HCT116 (cell line): ENCODE data around the gene ATG2B. TPM values are rescaled to one million over a fixed set of nuclear protein-coding genes. Genes with fewer than 3 reads are reported as not detected.

Experiments used
- ATAC-seq: fragments of 200-7000 bp; cut with Tn5 transposase; 2 replicates; pipeline ENCODE4 v1.9.1; 2020; ENCODE audit warnings: mild to moderate bottlenecking, moderate library complexity
- BruUV-seq: library from RNA; stranded (reverse); fragments of 400-500 nt; replicated peaks from 2 replicates; lab custom pipeline; 2021; lab: Mats Ljungman, UMichigan
- CTCF ChIA-PET: fragments of 300-600 bp; sonication (Branson Sonifier 250); formaldehyde crosslinking; loops from one replicate; lab custom pipeline; 2021; ENCODE audit warnings: antibody characterized with exemption; lab: Charles Lee
- POLR2A ChIA-PET: fragments of 300-600, 350-600 bp; sonication (Branson Sonifier 250); formaldehyde crosslinking; loops from one replicate; lab custom pipeline; 2021; ENCODE audit warnings: antibody characterized with exemption; lab: Charles Lee
- RAD21 ChIA-PET, 2 experiments: fragments of 300-600 bp; sonication (Branson Sonifier 250); formaldehyde crosslinking; loops; one replicate each; lab custom pipeline; 2023; ENCODE audit warnings: low total read pairs in 2 of 2; ENCODE audit not compliant: uncharacterized antibody in 2 of 2, unreplicated experiment in 2 of 2, low non-redundant PET in 1 of 2; lab: Charles Lee
- DNase-seq: peaks from one replicate; pipeline ENCODE4 v3.0.0-alpha.2; 2010; ENCODE audit warnings: low read depth, low spot score
- H2AFZ ChIP-seq: fragments of 200-600 bp; shearing (Covaris generic), sonication (generic); 2 replicates; pipeline ENCODE4 v1.6.1; 2017; ENCODE audit warnings: low read depth, mixed run types, mixed read lengths, antibody characterized with exemption, low read length; ENCODE audit not compliant: poor library complexity, severe bottlenecking
- H3K27ac ChIP-seq: 2 replicates; pipeline ENCODE4 v1.5.1; 2012; ENCODE audit warnings: low read depth, low read length
- H3K27me3 ChIP-seq: fragments of 200-600 bp; sonication (generic); 2 replicates; pipeline ENCODE4 v1.6.1; 2016; ENCODE audit warnings: mixed run types, low read length, mixed read lengths; ENCODE audit not compliant: insufficient read depth
- H3K36me3 ChIP-seq, 2 experiments: fragments of 200-500 bp in 1 of 2; fragments of 200-600 bp in 1 of 2; sonication (Bioruptor generic) in 1 of 2; sonication (generic) in 1 of 2; 2 replicates each; pipeline versions ENCODE4 v1.5.1 to v1.6.1; 2014 to 2016; ENCODE audit warnings: low read length in 2 of 2, inconsistent platforms in 1 of 2, mixed read lengths in 1 of 2, mixed run types in 1 of 2; ENCODE audit not compliant: insufficient read depth in 2 of 2, control insufficient read depth in 1 of 2
- H3K4me1 ChIP-seq, 2 experiments: fragments of 200-600 bp in 1 of 2; sonication (generic) in 1 of 2; 2 replicates each; pipeline versions ENCODE4 v1.5.1 to v1.6.1; 2012 to 2017; ENCODE audit warnings: low read length in 2 of 2, inconsistent platforms in 1 of 2, mild to moderate bottlenecking in 1 of 2, mixed read lengths in 1 of 2, mixed run types in 1 of 2, moderate library complexity in 1 of 2; ENCODE audit not compliant: insufficient read depth in 2 of 2, control insufficient read depth in 1 of 2
- H3K4me2 ChIP-seq: fragments of 200-600 bp; sonication (generic); 2 replicates; pipeline ENCODE4 v1.6.1; 2017; ENCODE audit warnings: mixed run types, low read length, mixed read lengths
- H3K4me3 ChIP-seq, 2 experiments: fragments of 200-600 bp in 1 of 2; sonication (generic) in 1 of 2; replicated peaks in 1 of 2; 2 replicates each; pipeline ENCODE4 v1.5.1; 2011 to 2016; ENCODE audit warnings: low read length in 2 of 2, control low read depth in 1 of 2, low read depth in 1 of 2, mild to moderate bottlenecking in 1 of 2, mixed read lengths in 1 of 2, mixed run types in 1 of 2
- H3K79me2 ChIP-seq: fragments of 200-600 bp; sonication (generic); 2 replicates; pipeline ENCODE4 v1.6.1; 2017; ENCODE audit warnings: mild to moderate bottlenecking, mixed run types, low read length, moderate library complexity, mixed read lengths; ENCODE audit not compliant: insufficient read depth
- H3K9ac ChIP-seq: fragments of 200-600 bp; sonication (generic); 2 replicates; pipeline ENCODE4 v1.6.1; 2016; ENCODE audit warnings: low read length, mixed read lengths
- H3K9me2 ChIP-seq: fragments of 200-600 bp; sonication (generic), shearing (Covaris generic); 2 replicates; pipeline ENCODE4 v1.6.1; 2017; ENCODE audit warnings: mixed run types, mild to moderate bottlenecking, moderate library complexity; ENCODE audit not compliant: insufficient read depth
- H3K9me3 ChIP-seq, 2 experiments: fragments of 200-500 bp in 1 of 2; fragments of 200-600 bp in 1 of 2; sonication (Bioruptor generic) in 1 of 2; sonication (generic) in 1 of 2; 2 replicates each; pipeline ENCODE4 v1.6.1; 2014 to 2017; ENCODE audit warnings: low read length in 2 of 2, mixed read lengths in 2 of 2, inconsistent platforms in 1 of 2, low read depth in 1 of 2, mild to moderate bottlenecking in 1 of 2, mixed run types in 1 of 2, moderate library complexity in 1 of 2; ENCODE audit not compliant: control insufficient read depth in 1 of 2, insufficient read depth in 1 of 2
- H4K20me1 ChIP-seq: fragments of 200-600 bp; sonication (generic), shearing (Covaris generic); 2 replicates; pipeline ENCODE4 v1.6.1; 2017; ENCODE audit warnings: mixed run types, mild to moderate bottlenecking, moderate library complexity; ENCODE audit not compliant: insufficient read depth
- ATF3 ChIP-seq: IDR thresholded peaks from 2 replicates; pipeline ENCODE4 v1.6.1; 2012
- CTCF ChIP-seq, 3 experiments: fragments of 200-600 bp in 1 of 3; sonication (generic) in 1 of 3; IDR thresholded peaks in 2 of 3; conservative IDR thresholded peaks in 1 of 3; 2 replicates each; pipeline ENCODE4 v1.5.1; 2012 to 2017; ENCODE audit warnings: low read depth in 2 of 3, low read length in 2 of 3, antibody characterized with exemption in 1 of 3, borderline replicate concordance in 1 of 3, control low read depth in 1 of 3, mild to moderate bottlenecking in 1 of 3, mixed read lengths in 1 of 3, mixed run types in 1 of 3, moderate library complexity in 1 of 3; ENCODE audit not compliant: insufficient read depth in 1 of 3
- EGR1 ChIP-seq: IDR thresholded peaks from 2 replicates; pipeline ENCODE4 v1.6.1; 2012; ENCODE audit warnings: low read depth
- EZH2phosphoT487 ChIP-seq: fragments of 200-600 bp; IDR thresholded peaks from 2 replicates; pipeline ENCODE4 v1.6.1; 2018; ENCODE audit warnings: antibody characterized with exemption, borderline replicate concordance
- FOSL1 ChIP-seq: IDR thresholded peaks from 2 replicates; pipeline ENCODE4 v1.6.1; 2012; ENCODE audit warnings: low read depth
- JUND ChIP-seq: IDR thresholded peaks from 2 replicates; pipeline ENCODE4 v1.6.1; 2012
- MAX ChIP-seq: IDR thresholded peaks from 2 replicates; pipeline ENCODE4 v1.6.1; 2012
- POLR2A ChIP-seq: IDR thresholded peaks from 2 replicates; pipeline ENCODE4 v1.7.0; 2011; ENCODE audit warnings: borderline replicate concordance; ENCODE audit not compliant: insufficient read depth, insufficient read length; ENCODE audit errors: extremely low read depth
- POLR2AphosphoS5 ChIP-seq: IDR thresholded peaks from 2 replicates; pipeline ENCODE4 v1.6.1; 2011; ENCODE audit warnings: mild to moderate bottlenecking, low read depth, low read length, moderate library complexity
- RAD21 ChIP-seq: IDR thresholded peaks from 2 replicates; pipeline ENCODE4 v1.6.1; 2012; ENCODE audit warnings: low read depth, mild to moderate bottlenecking
- SP1 ChIP-seq: IDR thresholded peaks from 2 replicates; pipeline ENCODE4 v1.6.1; 2012; ENCODE audit warnings: low read depth
- TCF7L2 ChIP-seq: IDR thresholded peaks from 2 replicates; pipeline ENCODE4 v1.7.0; 2011; ENCODE audit warnings: borderline replicate concordance, inconsistent platforms; ENCODE audit not compliant: insufficient read depth, insufficient read length; ENCODE audit errors: extremely low read depth
- ZFX ChIP-seq: fragments of 450-650 bp; IDR thresholded peaks from 2 replicates; pipeline ENCODE4 v1.6.1; 2017
- ZNF274 ChIP-seq: fragments of 200-500 bp; sonication (Bioruptor generic); IDR thresholded peaks from 2 replicates; pipeline ENCODE4 v1.6.1; 2014; ENCODE audit warnings: mild to moderate bottlenecking, low read depth, low read length, inconsistent platforms
- intact Hi-C: fragments of 100-400 bp; cut with micrococcal nuclease; formaldehyde crosslinking; loops from 2 replicates; pipeline ENCODE4 v1.10.0; 2022
- total RNA-seq: library from RNA; stranded (reverse); gene quantifications from one replicate; pipeline ENCODE4 v1.2.1, GENCODE V29; 2021; ENCODE audit not compliant: unreplicated experiment

ATG2B gene
- total RNA-seq, 1 experiment from 2014 or later: 6.4 TPM

GRCh38 chr14:96399405-96399804, 36.3 kb upstream of the ATG2B start:
- no peak for TF ChIP-seq POLR2AphosphoS5
- TF ChIP-seq TCF7L2: no peak
- no peak for TF ChIP-seq ZNF274
- no peak for TF ChIP-seq JUND
- TF ChIP-seq POLR2A: no peak
- no peak for TF ChIP-seq ATF3
- TF ChIP-seq RAD21: no peak
- no peak for TF ChIP-seq ZFX
- TF ChIP-seq MAX: no peak
- no peak for TF ChIP-seq EGR1
- TF ChIP-seq FOSL1: no peak
- TF ChIP-seq CTCF (IDR thresholded peaks at IDR 0.05 in 2 of 3, conservative IDR thresholded peaks at IDR 0.05 in 1 of 3; ENCODE audit: borderline replicate concordance in 1 of 3, insufficient read depth in 1 of 3, low read depth in 2 of 3, low read length in 2 of 3): no peak
- no peak for TF ChIP-seq SP1
- no peak for TF ChIP-seq EZH2phosphoT487
- Histone ChIP-seq H3K27ac (no peak overlapping the region), H2AFZ (no peak overlapping the region), H3K36me3 (no peaks in the 10 kb centered on the region), H3K4me3 (no peak overlapping the region), H3K9ac (no peak overlapping the region), H3K4me2 (no peak overlapping the region), H3K9me3 (no peaks in the 10 kb centered on the region), H4K20me1 (no peaks in the 10 kb centered on the region), H3K27me3 (no peaks in the 10 kb centered on the region), H3K79me2 (no peaks in the 10 kb centered on the region), H3K4me1 (no peaks in the 10 kb centered on the region), H3K9me2 (no peaks in the 10 kb centered on the region)
- BruUV-seq: no TSS peak
- ChIA-PET CTCF (no interaction called here), POLR2A (no interaction called here), RAD21 (no interaction called here)
- DNase-seq (no peak), ATAC-seq (no peak)
- intact Hi-C loops: no loop called here
